HG02610 (cell line): ENCODE measurements around the gene ERMARD.
"Not testable (repeated sequence)": the region's sequence is repeated elsewhere in the genome, so short reads cannot be mapped to it uniquely, and the experiment has no call there.

Source experiments
- ATAC-seq: cut with Tn5 transposase; IDR thresholded peaks from one replicate; pipeline ENCODE4 v1.9.1; 2021; ENCODE audit warnings: mild to moderate bottlenecking, moderate library complexity; ENCODE audit not compliant: unreplicated experiment

Gene ERMARD

GRCh38 chr6:169738204-169738975 lies 13.0 kb upstream of the ERMARD start:
- ATAC-seq = no peak

DNA sequence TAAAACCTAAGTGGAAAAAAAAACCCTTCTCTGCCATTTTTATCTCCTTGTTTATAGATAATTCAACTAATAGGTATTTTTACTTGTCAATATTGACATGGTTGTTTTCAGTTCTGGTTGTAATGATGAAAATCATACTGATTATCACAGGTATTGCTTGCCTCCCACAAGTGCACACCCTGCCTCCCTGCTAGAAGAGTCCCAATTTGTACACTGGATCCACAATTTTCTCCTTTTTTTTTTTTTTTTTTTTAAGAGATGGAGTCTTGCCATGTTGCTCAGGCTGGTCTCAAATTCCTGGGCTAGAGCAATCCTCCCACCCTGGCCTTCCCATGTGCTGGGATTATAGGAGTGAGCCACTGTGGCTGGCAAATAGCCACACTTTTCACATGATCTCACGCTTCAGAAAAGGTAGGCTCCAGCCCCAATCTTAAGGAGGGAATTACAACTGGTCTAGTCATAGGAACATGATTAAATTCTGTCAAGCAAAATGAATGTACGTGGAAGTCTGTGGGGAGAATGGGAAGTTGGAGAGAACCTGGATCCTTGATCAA lies 12.4 kb upstream of the ERMARD start:
- no peak for ATAC-seq

- ATAC-seq = no peak
Measured at GRCh38 chr6:169741344-169741743, 10.1 kb upstream of the ERMARD start.

- no peak for ATAC-seq
Measured at GRCh38 chr6:169745405-169745804, 6.0 kb upstream of the ERMARD start.

DNA sequence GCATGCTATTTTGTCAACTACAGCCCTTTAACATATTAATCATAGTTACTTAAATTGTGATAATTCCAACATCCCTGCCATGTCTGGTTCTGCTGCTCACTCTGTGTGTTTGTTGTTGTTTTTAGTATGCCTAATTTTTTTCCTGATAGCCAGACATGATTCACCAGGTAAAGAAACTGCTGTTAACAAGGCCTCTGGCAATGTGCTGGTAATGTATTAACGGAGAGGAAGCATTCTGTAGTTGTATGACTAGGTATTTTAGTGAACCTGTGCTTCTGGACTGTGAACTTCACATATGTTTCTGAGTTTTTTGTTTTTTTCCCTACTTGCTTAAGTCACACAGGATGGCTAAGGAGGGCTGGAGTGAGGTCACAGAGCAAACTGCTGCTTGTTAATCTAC lies 4.9 kb upstream of the ERMARD start:
- no peak for ATAC-seq

DNA sequence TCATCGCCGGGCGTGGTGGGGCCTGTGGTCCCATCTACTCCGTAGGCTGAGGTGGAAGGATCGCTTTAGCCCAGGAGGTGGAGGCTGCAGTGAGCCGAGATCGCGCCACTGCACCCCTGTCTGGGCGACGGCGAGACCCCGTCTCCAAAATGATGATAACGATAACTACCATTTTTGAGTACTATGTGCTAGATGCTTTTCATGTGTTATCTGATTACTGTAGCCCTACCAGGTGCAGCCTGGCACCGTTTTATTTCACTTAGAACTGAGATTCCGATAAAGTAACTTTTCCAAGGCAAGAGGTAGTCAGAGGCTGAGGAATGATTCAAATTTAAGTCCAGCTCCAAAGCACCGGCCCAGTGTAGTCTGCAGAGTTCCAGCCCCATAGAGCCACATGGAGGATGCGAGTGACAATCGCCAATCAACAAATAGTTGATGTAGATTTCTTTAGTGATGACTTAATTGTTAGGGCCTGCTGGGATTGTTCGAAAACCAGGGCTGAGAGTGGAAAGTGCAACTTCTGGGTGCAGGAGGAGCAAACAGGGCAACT lies 727 bp downstream of the ERMARD start:
- ATAC-seq = no peak

- ATAC-seq = no peak
Measured at GRCh38 chr6:169755162-169755561, 3.7 kb downstream of the ERMARD start.

GRCh38 chr6:169763308-169763707 lies 11.9 kb downstream of the ERMARD start:
- no peak for ATAC-seq

DNA sequence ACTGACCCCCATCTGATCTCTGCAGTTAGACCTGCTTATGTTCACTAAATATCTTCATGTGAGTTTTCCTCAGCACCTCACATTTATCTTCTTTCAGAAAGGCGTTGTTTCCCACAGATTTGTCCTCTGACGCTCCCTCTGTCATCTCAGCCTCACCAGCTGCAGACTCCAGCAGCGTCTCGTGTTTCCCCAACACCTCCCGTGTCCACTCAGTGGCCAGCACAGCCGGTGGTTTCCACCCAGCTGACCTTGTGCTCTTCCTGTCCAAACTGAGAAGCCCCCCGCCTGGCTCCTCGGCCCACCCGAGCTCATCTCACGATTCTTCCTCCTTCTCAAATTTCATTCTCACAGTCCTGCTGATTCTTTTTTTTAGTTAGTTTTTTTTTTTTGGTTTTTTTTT lies 12.5 kb downstream of the ERMARD start:
- no peak for ATAC-seq

DNA sequence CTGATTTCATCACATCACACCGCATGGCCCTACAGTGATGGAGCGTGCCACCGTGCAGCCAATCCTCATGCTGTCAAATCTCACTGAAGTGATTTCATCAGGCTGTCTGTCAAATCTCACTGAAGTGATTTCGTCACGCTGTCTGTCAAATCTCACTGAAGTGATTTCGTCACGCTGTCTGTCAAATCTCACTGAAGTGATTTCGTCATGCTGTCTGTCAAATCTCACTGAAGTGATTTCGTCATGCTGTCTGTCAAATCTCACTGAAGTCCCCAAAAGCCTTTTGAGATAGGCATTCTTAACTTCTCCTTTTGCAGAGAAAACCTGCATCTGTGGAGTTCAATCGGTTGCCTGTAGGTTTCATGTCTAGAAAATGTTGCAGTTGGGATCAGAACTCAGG lies 14.4 kb downstream of the ERMARD start:
- not testable (repeated sequence) for ATAC-seq

DNA sequence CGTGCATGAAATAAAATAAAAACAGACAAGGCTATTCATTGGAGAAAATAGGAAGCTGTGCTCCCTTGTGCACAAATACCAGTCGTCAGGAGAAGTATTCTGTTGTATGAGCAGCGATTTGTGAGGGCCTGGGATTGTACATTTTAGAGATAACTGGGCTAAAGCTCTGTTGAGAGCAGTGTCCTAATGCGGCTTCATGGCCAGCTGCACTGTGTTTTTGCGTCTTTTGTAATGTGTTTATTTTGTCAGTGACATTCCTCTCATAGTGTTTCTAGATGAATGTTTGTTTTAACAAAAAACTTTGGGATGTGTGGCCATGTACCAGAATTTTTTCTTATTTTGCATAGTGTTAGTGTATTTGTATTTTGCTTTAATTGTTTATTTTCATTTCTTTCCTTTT lies 14.8 kb downstream of the ERMARD start:
- ATAC-seq = no peak

DNA sequence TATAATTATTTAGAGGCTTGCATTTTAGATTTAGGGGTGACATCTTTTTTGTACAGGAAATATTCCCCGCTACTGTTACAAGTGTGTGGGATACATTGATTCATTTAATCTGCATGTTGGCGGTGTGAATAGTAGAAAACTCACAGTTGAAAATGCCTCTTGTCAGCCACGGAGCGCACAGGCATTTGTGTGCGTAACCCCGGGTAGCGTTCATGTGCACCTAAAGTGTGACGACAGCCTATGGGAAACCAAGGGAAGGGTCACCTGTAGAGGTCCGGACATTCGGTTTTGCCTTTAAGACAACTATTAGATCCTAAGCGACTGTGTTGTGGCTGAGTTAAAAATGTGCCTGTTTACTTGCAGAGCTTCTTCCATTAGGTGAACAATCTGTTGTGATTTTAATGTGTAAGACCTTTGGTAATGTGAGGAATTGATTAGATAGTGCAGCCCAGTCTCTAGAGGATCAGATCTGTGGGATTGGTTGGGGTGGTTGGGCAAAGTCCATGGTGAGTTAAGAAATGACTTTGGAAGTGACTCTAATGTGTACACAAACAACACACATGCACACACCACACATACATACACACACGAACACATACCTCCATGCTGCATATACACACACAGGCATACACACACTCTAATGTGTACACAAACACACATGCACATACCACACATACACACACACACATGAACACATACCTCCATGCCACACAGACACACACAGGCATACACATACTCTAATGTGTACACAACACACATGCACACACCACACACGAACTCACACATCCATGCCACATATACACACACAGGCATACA lies 15.7 kb downstream of the ERMARD start:
- no peak for ATAC-seq

- ATAC-seq = no peak
Measured at GRCh38 chr6:169774347-169774746, 22.9 kb downstream of the ERMARD start.

DNA sequence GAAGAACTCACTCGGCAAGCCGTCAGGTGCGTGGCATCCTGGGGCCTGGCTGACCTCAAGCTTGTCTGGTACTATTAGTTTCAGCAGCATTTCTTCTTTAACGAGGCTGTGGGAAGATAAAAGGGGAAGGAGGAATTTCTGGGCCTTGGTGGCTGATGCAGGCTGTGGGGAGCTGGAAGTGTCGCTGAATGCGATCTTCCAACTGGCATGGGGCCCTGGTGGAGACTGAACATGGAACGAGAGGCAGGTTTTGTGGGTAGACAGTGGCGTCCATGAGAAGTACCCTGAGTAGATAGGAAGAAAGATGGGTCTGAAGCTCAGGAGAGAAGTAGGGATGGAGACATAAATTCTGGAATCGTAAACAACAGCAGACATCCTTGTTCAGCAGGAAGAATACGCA lies 23.9 kb downstream of the ERMARD start:
- no peak for ATAC-seq

DNA sequence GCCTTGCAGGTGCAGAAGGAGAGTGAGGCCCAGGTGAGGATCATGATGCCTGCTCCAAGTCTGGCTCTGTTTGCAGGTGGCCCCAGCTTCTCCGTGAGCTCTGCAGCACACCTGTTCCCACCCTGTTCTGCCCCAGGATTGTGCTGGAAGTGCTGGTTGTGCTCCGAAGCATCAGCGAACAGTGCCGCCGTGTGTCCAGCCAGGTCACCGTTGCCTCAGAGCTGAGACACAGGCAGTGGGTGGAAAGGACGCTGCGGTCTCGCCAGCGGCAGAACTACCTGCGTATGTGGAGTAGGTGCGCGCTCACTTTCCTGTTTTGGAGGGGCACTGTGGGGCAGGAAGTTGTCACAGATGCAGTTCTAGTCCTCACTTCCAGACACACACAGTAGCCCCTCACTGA lies 25.0 kb downstream of the ERMARD start:
- no peak for ATAC-seq

- ATAC-seq = no peak
Measured at GRCh38 chr6:169777896-169778295, 26.5 kb downstream of the ERMARD start.

DNA sequence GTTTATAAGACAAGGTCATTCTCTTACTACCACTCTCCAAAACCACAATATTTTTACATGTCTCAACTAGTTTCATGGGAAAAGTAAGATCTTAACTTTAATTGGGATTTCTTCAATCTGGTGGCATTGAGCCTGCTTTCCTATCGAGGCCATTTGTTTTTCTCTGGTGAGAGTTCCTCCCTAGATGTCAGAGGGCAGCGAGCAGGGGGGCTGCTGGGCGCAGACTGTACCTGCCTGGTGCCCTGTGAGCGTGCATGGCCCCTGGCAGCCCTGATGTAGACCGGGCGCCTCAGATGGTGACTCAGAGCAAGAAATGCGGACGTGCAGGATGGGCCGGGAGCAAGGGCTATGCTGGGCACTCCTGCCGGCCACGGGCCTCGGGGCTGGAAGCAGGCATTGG lies 27.2 kb downstream of the ERMARD start:
- ATAC-seq = no peak

GRCh38 chr6:169779092-169779815 lies 27.8 kb downstream of the ERMARD start:
- no peak for ATAC-seq

- no peak for ATAC-seq
Measured at GRCh38 chr6:169779896-169780295, 28.5 kb downstream of the ERMARD start.

- no peak for ATAC-seq
Measured at GRCh38 chr6:169780571-169781091, 29.2 kb downstream of the ERMARD start.

GRCh38 chr6:169782966-169783365 lies 31.5 kb downstream of the ERMARD start:
- ATAC-seq = no peak
